ENCODE measurements around the gene SGPL1. TPM values are rescaled to one million over a fixed set of nuclear protein-coding genes. Genes with fewer than 3 reads are reported as not detected.

Gene SGPL1
- total RNA-seq, 1 experiment from 2014 or later: 69.4 TPM

- Histone ChIP-seq H3K4me1 (ENCODE audit: control insufficient read depth in 1 of 2, insufficient read depth in 2 of 2, low read length in 2 of 2) (peaks cover 16 to 30% of the 10 kb centered on the region in 2 experiments), H2AFZ (ENCODE audit: low read depth, low read length, poor library complexity, severe bottlenecking) (no peak overlapping the region), H4K20me1 (ENCODE audit: insufficient read depth) (no peaks in the 10 kb centered on the region), H3K9ac (ENCODE audit: low read length) (no peak overlapping the region; the same call in 1 of the 2 replicates), H3K27me3 (ENCODE audit: insufficient read depth, low read length) (no peaks in the 10 kb centered on the region), H3K36me3 (ENCODE audit: control insufficient read depth in 1 of 2, insufficient read depth in 2 of 2, low read length in 2 of 2) (peaks cover 16 to 36% of the 10 kb centered on the region in 2 experiments), H3K79me2 (ENCODE audit: insufficient read depth, low read length) (peaks cover 46% of the 10 kb centered on the region), H3K9me3 (ENCODE audit: control insufficient read depth in 1 of 2, insufficient read depth in 1 of 2, low read depth in 1 of 2, low read length in 2 of 2) (no peaks in the 10 kb centered on the region), H3K9me2 (ENCODE audit: insufficient read depth) (no peaks in the 10 kb centered on the region), H3K4me3 (replicated peaks in 1 of 2; ENCODE audit: low read depth in 1 of 2, low read length in 2 of 2) (no peak overlapping the region), H3K4me2 (ENCODE audit: low read length) (peak overlapping the region; percentile 82; the same call in 1 of the 2 replicates), H3K27ac (ENCODE audit: low read depth, low read length) (no peak overlapping the region)
- RAD21 ChIA-PET (ENCODE audit: low non-redundant PET in 1 of 2, low total read pairs in 2 of 2, uncharacterized antibody in 2 of 2, unreplicated experiment in 2 of 2): no interaction called here
- ATAC-seq (no peak), DNase-seq (ENCODE audit: low read depth, low spot score) (no peak)
- TF ChIP-seq, protein P1, sequence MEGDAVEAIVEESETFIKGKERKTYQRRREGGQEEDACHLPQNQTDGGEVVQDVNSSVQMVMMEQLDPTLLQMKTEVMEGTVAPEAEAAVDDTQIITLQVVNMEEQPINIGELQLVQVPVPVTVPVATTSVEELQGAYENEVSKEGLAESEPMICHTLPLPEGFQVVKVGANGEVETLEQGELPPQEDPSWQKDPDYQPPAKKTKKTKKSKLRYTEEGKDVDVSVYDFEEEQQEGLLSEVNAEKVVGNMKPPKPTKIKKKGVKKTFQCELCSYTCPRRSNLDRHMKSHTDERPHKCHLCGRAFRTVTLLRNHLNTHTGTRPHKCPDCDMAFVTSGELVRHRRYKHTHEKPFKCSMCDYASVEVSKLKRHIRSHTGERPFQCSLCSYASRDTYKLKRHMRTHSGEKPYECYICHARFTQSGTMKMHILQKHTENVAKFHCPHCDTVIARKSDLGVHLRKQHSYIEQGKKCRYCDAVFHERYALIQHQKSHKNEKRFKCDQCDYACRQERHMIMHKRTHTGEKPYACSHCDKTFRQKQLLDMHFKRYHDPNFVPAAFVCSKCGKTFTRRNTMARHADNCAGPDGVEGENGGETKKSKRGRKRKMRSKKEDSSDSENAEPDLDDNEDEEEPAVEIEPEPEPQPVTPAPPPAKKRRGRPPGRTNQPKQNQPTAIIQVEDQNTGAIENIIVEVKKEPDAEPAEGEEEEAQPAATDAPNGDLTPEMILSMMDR (IDR thresholded peaks at IDR 0.05 in 2 of 3, conservative IDR thresholded peaks at IDR 0.05 in 1 of 3; ENCODE audit: borderline replicate concordance in 1 of 3, insufficient read depth in 1 of 3, low read depth in 2 of 3, low read length in 2 of 3): no peak
- TF ChIP-seq RAD21 (IDR thresholded peaks at IDR 0.05; ENCODE audit: low read depth): no peak
- no peak for TF ChIP-seq CEBPB (IDR thresholded peaks at IDR 0.05; ENCODE audit: low read depth)
- no peak for TF ChIP-seq FOSL1 (IDR thresholded peaks at IDR 0.05; ENCODE audit: low read depth)
- TF ChIP-seq SP1 (IDR thresholded peaks at IDR 0.05; ENCODE audit: low read depth): no peak
- no peak for TF ChIP-seq ZFX (IDR thresholded peaks at IDR 0.05)
- no peak for TF ChIP-seq YY1 (IDR thresholded peaks at IDR 0.05; ENCODE audit: extremely low read depth, insufficient replicate concordance, low read depth, low read length)
- TF ChIP-seq SIN3A (IDR thresholded peaks at IDR 0.05; ENCODE audit: low read depth): no peak
- TF ChIP-seq REST (IDR thresholded peaks at IDR 0.05; ENCODE audit: low read depth): no peak
- TF ChIP-seq ELF1 (IDR thresholded peaks at IDR 0.05; ENCODE audit: borderline replicate concordance, low read depth): no peak
- no peak for TF ChIP-seq ZBTB33 (IDR thresholded peaks at IDR 0.05; ENCODE audit: extremely low read depth, insufficient replicate concordance, low read length)
- no peak for TF ChIP-seq TCF7L2 (IDR thresholded peaks at IDR 0.05; ENCODE audit: borderline replicate concordance, extremely low read depth, insufficient read depth, insufficient read length)
- no peak for TF ChIP-seq EZH2 (IDR thresholded peaks at IDR 0.05)
- no peak for TF ChIP-seq MAX (IDR thresholded peaks at IDR 0.05)
- no peak for TF ChIP-seq CBX3 (IDR thresholded peaks at IDR 0.05; ENCODE audit: low read depth)
- TF ChIP-seq POLR2A (IDR thresholded peaks at IDR 0.05; ENCODE audit: borderline replicate concordance, extremely low read depth, insufficient read depth, insufficient read length): no peak
- BruUV-seq (replicated peaks): no TSS peak
- CTCF ChIA-PET: interaction anchor here (0.6 to 1.9 kb wide), 3 partner anchors 17 to 433 kb away, joined by 3 to 8 read pairs (median 3); partner anchors contain the start of gene SLC29A3
- POLR2A ChIA-PET: interaction anchor here (1.5 kb wide), 1 partner anchor 9 kb away, joined by 3 read pairs; no protein-coding TSS in a partner anchor
- intact Hi-C loops (cut with micrococcal nuclease): no loop called here
Observed at GRCh38 chr10:70885931-70886903, 70.5 kb downstream of the SGPL1 start.

Data from HCT116 (cell line).